ENCODE results near the gene ZNF646. TPM values are rescaled to one million over a fixed set of nuclear protein-coding genes. Genes with fewer than 3 reads are reported as not detected.

ZNF646 gene
- total and polyA plus RNA-seq, 4 donors = 8.4 to 20.5 (median 12.5) TPM

DNA sequence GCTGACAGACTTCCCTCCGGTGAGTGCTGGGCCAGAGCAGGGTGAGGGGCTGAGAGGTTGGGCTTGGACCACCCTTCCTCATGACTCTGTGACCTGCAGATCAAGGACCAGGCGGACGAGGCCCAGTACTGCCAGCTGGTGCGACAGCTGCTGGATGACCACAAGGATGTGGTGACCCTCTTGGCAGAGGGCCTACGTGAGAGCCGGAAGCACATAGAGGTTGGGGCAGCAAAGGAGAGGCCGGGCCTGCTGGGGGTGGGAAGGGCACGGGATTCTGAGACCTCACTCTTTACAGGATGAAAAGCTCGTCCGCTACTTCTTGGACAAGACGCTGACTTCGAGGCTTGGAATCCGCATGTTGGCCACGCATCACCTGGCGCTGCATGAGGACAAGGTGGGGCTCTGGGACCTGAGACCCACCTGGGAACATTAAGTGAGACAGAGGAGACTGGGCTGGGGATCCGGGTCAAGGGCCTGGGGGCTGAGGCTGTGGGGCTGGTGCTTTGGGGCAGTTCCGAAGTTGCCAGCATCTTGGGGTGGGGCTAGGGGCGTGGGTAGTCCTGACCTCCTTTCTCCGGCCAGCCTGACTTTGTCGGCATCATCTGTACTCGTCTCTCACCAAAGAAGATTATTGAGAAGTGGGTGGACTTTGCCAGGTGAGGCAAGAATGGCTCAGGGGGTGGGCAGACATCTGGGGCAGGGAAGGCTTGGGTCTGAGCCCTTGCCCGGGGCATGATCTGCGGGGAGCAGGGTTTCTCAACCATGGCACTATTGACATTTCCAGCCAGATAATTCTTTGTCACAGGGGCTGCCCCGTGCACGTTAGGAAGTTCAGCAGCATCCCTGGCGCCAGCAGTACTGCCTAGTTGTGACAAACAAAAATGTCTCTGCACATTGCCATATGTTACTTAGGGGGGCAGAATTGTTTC lies 36.1 kb downstream of the ZNF646 start:
- Histone ChIP-seq H3K4me3 (no peak overlapping the region), H3K4me1 (ENCODE audit: control insufficient read depth in 5 of 5, insufficient read depth in 5 of 5, low read length in 5 of 5) (peaks cover 0 to 15% (median 0%) of the 10 kb centered on the region in 5 donors), H3K36me3 (ENCODE audit: control insufficient read depth in 4 of 4, insufficient read depth in 4 of 4, low read length in 4 of 4) (peaks cover 0 to 28% (median 7%) of the 10 kb centered on the region in 4 donors), H3K9ac (ENCODE audit: insufficient read depth in 1 of 2, low read length in 2 of 2) (no peak overlapping the region), H3K27me3 (ENCODE audit: control insufficient read depth in 3 of 3, insufficient read depth in 3 of 3, low read length in 2 of 3) (no peaks in the 10 kb centered on the region), H3K27ac (ENCODE audit: low read depth in 1 of 2, low read length in 1 of 2) (peak overlapping the region in 1 of 2 donors; percentile 32), H3K9me3 (ENCODE audit: control insufficient read depth in 4 of 4, insufficient read depth in 3 of 4, low read length in 3 of 4) (no peaks in the 10 kb centered on the region)
- no peak for DNase-seq
- WGBS, 2 donors = 90 to 92% methylated on average over 26 of the region's 26 CpGs
- TF ChIP-seq, protein P1, sequence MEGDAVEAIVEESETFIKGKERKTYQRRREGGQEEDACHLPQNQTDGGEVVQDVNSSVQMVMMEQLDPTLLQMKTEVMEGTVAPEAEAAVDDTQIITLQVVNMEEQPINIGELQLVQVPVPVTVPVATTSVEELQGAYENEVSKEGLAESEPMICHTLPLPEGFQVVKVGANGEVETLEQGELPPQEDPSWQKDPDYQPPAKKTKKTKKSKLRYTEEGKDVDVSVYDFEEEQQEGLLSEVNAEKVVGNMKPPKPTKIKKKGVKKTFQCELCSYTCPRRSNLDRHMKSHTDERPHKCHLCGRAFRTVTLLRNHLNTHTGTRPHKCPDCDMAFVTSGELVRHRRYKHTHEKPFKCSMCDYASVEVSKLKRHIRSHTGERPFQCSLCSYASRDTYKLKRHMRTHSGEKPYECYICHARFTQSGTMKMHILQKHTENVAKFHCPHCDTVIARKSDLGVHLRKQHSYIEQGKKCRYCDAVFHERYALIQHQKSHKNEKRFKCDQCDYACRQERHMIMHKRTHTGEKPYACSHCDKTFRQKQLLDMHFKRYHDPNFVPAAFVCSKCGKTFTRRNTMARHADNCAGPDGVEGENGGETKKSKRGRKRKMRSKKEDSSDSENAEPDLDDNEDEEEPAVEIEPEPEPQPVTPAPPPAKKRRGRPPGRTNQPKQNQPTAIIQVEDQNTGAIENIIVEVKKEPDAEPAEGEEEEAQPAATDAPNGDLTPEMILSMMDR (IDR thresholded peaks at IDR 0.05; ENCODE audit: control extremely low read depth, extremely low read depth) = no peak
- no peak for ATAC-seq (ENCODE audit: insufficient read depth, low FRiP score)

DNA sequence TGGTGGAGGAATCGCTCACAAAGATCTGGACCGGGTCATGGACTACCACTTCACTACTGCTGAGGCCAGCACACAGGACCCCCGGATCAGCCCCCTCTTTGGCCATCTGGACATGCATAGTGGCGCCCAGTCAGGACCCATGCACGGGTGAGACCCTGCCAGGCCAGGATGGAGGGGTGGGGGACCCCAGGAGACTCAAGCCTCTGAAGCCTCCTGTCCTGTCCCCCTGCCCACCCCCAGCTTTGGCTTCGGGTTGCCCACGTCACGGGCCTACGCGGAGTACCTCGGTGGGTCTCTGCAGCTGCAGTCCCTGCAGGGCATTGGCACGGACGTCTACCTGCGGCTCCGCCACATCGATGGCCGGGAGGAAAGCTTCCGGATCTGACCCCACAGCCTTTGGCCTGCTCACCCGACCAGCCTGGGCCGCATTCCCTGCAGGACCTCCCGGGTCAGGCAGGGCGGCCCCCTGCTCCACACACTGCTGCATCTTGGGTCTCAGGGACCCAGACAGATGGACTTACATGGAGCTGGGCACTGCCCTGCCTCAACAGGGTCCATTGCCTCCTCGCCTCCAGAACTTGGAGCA lies 37.8 kb downstream of the ZNF646 start:
- DNase-seq (no peak), ATAC-seq (ENCODE audit: insufficient read depth, low FRiP score) (no peak)
- 95 to 96% methylated on average over 23 of the region's 23 CpGs for WGBS, 2 donors

DNA sequence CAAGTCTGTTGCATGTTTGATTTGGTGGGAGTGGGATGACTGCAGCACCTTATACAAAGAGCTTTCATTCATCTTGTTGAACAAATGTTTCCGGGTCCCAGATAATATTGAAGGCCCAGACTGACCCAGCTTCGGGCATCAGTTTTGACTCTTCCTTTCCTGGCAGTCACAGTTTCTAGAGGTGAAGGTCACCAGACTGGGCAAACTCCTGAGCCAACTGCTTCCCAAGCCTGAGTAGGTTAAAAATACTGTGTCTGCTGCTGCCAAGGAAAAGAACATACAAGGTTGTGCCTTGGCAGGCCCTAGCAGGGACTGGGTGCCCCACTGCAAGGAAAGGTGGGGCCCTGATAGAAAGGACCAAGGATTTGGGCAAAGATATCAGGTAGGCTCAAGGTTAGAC lies 38.5 kb downstream of the ZNF646 start:
- Histone ChIP-seq H3K4me3 (no peak overlapping the region), H3K36me3 (ENCODE audit: control insufficient read depth in 4 of 4, insufficient read depth in 4 of 4, low read length in 4 of 4) (peaks cover 0 to 28% (median 7%) of the 10 kb centered on the region in 4 donors), H3K9me3 (ENCODE audit: control insufficient read depth in 4 of 4, insufficient read depth in 3 of 4, low read length in 3 of 4) (no peaks in the 10 kb centered on the region), H3K27ac (ENCODE audit: low read depth in 1 of 2, low read length in 1 of 2) (peak overlapping the region in 1 of 2 donors; percentile 60), H3K27me3 (ENCODE audit: control insufficient read depth in 3 of 3, insufficient read depth in 3 of 3, low read length in 2 of 3) (no peaks in the 10 kb centered on the region), H3K9ac (ENCODE audit: insufficient read depth in 1 of 2, low read length in 2 of 2) (no peak overlapping the region), H3K4me1 (ENCODE audit: control insufficient read depth in 5 of 5, insufficient read depth in 5 of 5, low read length in 5 of 5) (peaks cover 0 to 15% (median 0%) of the 10 kb centered on the region in 5 donors)
- WGBS, 2 donors = 87 to 89% methylated on average over 2 of the region's 2 CpGs
- ATAC-seq (ENCODE audit: insufficient read depth, low FRiP score) (no peak), DNase-seq (no peak)
- TF ChIP-seq, protein P1 (IDR thresholded peaks at IDR 0.05; ENCODE audit: control extremely low read depth, extremely low read depth) = no peak

More for the DNA sequence above, 37.8 kb downstream of the ZNF646 start:
- H3K27me3 ChIP-seq (ENCODE audit: control insufficient read depth in 3 of 3, insufficient read depth in 3 of 3, low read length in 2 of 3) = no peaks in the 10 kb centered on the region
- no peaks in the 10 kb centered on the region for H3K9me3 ChIP-seq (ENCODE audit: control insufficient read depth in 4 of 4, insufficient read depth in 3 of 4, low read length in 3 of 4)
- no peak overlapping the region for H3K9ac ChIP-seq (ENCODE audit: insufficient read depth in 1 of 2, low read length in 2 of 2)
- no peak overlapping the region for H3K4me3 ChIP-seq
- peaks cover 0 to 28% (median 7%) of the 10 kb centered on the region in 4 donors for H3K36me3 ChIP-seq (ENCODE audit: control insufficient read depth in 4 of 4, insufficient read depth in 4 of 4, low read length in 4 of 4)
- TF ChIP-seq, protein P1 (IDR thresholded peaks at IDR 0.05; ENCODE audit: control extremely low read depth, extremely low read depth) = no peak
- peaks cover 0 to 15% (median 0%) of the 10 kb centered on the region in 5 donors for H3K4me1 ChIP-seq (ENCODE audit: control insufficient read depth in 5 of 5, insufficient read depth in 5 of 5, low read length in 5 of 5)
- H3K27ac ChIP-seq (ENCODE audit: low read depth in 1 of 2, low read length in 1 of 2) = peak overlapping the region in 1 of 2 donors; percentile 60

All from lung (tissue), 12 donors.